ENCODE results near the gene UBN2. TPM values are rescaled to one million over a fixed set of nuclear protein-coding genes. Genes with fewer than 3 reads are reported as not detected.

The UBN2 gene
- total RNA-seq, 4 donors from 2014 or later = 3.6 to 40.5 (median 17.5) TPM

DNA sequence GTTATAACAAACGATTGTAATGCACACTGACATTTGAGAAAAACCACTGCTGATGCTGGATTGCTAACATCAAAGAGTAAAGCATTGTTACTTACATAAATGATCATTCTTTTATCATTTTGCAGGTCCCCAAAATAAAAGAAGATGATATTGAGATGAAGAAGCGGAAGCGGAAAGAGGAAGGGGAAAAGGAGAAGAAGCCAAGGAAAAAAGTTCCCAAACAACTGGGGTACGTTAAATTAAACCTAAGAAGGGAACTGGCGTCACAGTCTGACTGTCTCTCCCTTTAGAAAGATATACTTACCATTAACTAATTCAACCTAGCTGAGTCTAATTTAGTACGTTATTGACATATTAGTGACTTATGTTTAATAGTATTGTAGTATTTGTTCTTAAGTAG is 28.1 kb downstream of the UBN2 start:
- DNase-seq = no peak
- Histone ChIP-seq H3K27me3 (no peaks in the 10 kb centered on the region), H3K36me3 (no peaks in the 10 kb centered on the region), H3K4me1 (no peaks in the 10 kb centered on the region), H3K4me3 (no peak overlapping the region), H3K27ac (no peak overlapping the region), H3K9me3 (no peaks in the 10 kb centered on the region)
- intact Hi-C loops (cut with DNase I; ENCODE audit: low total_unique reads) = no loop called here
- TF ChIP-seq CTCF (IDR thresholded peaks at IDR 0.05) (no peak), POLR2A (IDR thresholded peaks at IDR 0.05) (no peak)

DNA sequence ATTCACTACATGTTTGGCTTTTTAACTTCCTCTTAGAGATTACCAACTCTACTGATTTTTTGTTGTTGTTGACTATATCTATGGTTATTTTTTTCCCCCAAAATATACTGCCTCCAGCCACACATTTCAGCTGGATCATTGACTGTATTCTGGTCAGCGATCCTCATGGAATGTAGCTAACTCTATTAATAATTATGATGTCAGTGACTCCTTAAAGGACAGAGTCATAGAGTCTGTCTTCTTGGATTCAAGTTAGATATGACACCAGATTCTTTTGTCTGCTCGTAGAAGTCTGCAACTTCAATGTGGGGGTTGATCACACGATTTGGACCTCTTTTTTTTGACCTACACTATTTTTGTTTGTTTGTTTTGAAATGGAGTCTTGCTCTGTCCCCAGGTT is 33.2 kb downstream of the UBN2 start:
- no peak overlapping the region for H3K4me3 ChIP-seq
- no peaks in the 10 kb centered on the region for H3K4me1 ChIP-seq
- H3K27ac ChIP-seq = no peak overlapping the region
- no peaks in the 10 kb centered on the region for H3K9me3 ChIP-seq
- H3K27me3 ChIP-seq = no peaks in the 10 kb centered on the region
- no peak for DNase-seq
- TF ChIP-seq POLR2A (IDR thresholded peaks at IDR 0.05) (no peak), CTCF (IDR thresholded peaks at IDR 0.05) (no peak)
- intact Hi-C loops (cut with DNase I; ENCODE audit: low total_unique reads) = no loop called here
- no peaks in the 10 kb centered on the region for H3K36me3 ChIP-seq

- no peaks in the 10 kb centered on the region for H3K36me3 ChIP-seq
- H3K4me1 ChIP-seq = no peaks in the 10 kb centered on the region
- no peak for DNase-seq
- intact Hi-C loops (cut with DNase I; ENCODE audit: low total_unique reads) = no loop called here
- H3K9me3 ChIP-seq = no peaks in the 10 kb centered on the region
- no peak overlapping the region for H3K4me3 ChIP-seq
- H3K27me3 ChIP-seq = no peaks in the 10 kb centered on the region
- TF ChIP-seq CTCF (IDR thresholded peaks at IDR 0.05) = no peak
- no peak for TF ChIP-seq POLR2A (IDR thresholded peaks at IDR 0.05)
- no peak overlapping the region for H3K27ac ChIP-seq
Measured at GRCh38 chr7:139265673-139266072, 34.6 kb downstream of the UBN2 start.

- no peaks in the 10 kb centered on the region for H3K36me3 ChIP-seq
- intact Hi-C loops (cut with DNase I; ENCODE audit: low total_unique reads) = no loop called here
- H3K27ac ChIP-seq = no peak overlapping the region
- H3K27me3 ChIP-seq = no peaks in the 10 kb centered on the region
- H3K9me3 ChIP-seq = no peaks in the 10 kb centered on the region
- TF ChIP-seq POLR2A (IDR thresholded peaks at IDR 0.05) (no peak), CTCF (IDR thresholded peaks at IDR 0.05) (no peak)
- DNase-seq = no peak
- H3K4me1 ChIP-seq = no peaks in the 10 kb centered on the region
- H3K4me3 ChIP-seq = no peak overlapping the region
Measured at GRCh38 chr7:139271718-139272628, 40.9 kb downstream of the UBN2 start.

GRCh38 chr7:139284252-139284896 is 53.3 kb downstream of the UBN2 start:
- intact Hi-C loops (cut with DNase I; ENCODE audit: low total_unique reads) = no loop called here
- H3K4me3 ChIP-seq = no peak overlapping the region
- TF ChIP-seq CTCF (IDR thresholded peaks at IDR 0.05) (no peak), POLR2A (IDR thresholded peaks at IDR 0.05) (no peak)
- no peaks in the 10 kb centered on the region for H3K27me3 ChIP-seq
- no peak overlapping the region for H3K27ac ChIP-seq
- H3K9me3 ChIP-seq = no peaks in the 10 kb centered on the region
- no peak for DNase-seq
- no peaks in the 10 kb centered on the region for H3K36me3 ChIP-seq
- H3K4me1 ChIP-seq = no peaks in the 10 kb centered on the region
